Globus pallidus (tissue), 1 donor: Measurements from ENCODE around the gene GLS.

Experiments
- DNase-seq: peaks from one replicate; pipeline ENCODE4 v3.0.0-alpha.2; 2015; ENCODE audit warnings: low spot score

Gene GLS

DNA sequence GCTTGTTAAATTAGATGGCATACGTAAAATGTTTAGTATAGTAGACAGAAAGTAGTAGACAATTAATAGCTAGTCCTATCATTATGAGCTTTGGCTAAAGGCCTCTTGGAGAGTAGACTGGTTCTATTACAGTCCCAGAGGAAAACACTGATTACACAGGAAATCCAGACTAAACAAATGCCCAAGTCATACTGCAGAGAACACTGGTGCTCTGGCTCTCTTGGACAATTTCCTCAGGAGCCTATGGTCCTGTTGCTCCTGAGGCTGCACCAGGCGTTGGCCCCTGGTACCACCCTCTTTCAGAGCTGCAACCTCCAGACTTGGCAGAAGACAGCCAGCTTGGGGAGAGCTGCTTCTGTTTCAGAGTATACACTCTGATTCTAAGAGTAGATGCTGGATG is 91.6 kb downstream of the GLS start:
- no peak for DNase-seq

DNA sequence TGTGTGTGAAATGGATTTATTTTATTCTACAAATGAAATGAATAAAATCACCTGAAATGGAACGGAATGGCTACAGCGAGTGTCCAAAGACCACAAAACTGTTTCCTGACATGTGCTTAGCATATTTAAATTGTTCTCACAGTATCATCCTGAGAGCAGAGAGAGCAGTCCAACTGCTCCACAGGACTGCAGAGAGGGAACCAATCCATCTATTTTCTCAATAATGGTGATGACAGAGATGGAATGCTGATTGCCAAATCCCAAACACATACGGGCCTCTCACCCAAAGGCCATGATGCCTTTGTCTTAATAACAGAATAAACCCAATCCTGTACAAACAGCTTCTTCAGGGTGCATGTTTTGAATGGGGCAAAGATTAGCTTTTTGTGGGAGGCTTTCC is 92.2 kb downstream of the GLS start:
- DNase-seq: no peak

DNA sequence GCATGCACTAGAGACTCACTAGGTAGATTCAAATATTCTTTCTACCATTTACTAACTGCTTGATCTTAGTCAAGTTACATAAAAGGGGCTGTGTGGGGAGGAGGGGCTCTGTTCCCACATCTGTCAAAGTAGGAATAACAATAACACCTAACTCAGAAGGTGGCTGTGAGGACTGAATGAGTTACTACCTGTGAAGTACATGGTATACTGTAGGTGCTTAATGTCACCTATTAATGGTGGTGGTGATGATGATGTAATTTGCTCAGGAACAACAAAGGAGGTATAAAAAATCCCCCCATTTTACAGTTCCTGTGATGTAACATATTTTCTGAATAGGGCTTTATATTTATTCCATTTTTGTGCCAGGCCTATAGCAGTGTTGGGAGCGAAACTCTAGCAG is 92.6 kb downstream of the GLS start:
- no peak for DNase-seq

DNA sequence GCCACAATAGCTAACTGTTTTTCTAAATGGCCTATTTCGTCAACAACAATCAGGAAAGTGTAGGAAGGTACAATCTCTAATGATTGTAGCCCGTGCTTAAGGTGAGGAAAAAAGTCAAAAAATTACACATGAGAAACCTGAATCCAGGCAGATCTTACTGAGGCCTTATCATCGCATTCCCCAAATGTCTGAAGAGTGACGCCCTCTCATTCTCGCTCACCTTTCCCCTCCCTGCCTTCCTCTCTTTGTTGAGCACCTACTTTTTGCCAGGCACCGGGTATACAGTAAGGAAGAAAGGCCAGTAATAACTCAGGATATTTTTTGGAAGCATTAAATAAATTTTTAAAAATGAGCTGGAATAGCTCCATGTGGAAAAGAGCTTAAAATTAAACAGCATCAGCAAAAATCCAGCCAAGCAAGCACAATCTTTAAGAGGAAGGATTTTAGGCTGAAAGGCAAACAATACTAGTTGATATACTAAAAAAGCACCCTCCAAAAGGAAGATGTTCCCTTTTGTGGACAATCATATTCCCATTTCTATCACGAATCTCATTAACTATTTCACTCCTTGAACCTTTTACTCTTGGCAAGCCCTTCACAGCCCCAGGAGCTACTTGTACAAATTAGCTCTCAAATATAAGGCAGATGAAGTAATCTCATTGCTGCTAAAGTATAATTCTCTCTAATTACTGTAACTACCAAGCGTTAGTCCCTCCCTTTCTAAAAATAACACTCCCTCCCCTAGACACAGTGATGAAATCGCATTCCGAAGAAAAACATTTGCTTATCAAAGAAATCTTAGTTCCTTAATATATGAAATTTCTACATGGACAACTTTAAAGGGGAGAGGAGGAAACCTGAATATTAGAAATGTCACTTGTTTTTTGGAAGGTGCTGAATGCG is 93.4 kb downstream of the GLS start:
- DNase-seq: no peak

DNA sequence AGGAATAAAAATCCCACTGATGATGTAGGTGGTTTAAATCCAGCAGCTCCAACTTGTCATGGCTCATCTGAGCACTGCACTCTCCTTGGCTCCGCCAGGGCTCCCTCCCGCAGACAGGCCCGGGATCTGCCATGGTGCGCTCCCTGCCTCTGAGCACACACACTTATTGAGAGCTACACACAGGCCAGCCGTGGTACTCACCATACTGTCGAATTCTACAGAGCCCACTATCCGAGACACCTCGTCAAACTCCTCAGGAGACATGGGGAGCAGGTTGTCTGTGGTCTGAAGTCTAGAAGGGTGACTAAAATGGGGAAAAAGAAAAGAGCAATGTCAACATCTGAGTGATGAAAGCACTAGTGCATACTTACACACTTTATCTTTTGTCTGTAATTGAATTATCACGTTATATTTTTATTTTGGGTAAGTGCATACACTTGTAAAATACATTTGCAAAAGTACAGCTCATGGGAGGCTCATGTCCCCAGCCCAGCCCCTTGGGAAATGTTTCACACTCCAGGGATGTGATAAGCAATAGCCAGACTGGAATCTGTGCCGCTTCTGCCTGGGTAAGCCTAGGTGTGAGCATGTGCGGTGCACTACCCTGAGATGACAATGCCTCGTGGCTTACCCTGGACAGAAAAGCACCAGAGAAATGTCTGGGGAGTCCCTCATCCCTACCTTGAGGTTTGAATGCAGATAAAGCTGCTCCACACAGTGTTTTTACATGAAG is 94.2 kb downstream of the GLS start:
- DNase-seq: no peak

DNA sequence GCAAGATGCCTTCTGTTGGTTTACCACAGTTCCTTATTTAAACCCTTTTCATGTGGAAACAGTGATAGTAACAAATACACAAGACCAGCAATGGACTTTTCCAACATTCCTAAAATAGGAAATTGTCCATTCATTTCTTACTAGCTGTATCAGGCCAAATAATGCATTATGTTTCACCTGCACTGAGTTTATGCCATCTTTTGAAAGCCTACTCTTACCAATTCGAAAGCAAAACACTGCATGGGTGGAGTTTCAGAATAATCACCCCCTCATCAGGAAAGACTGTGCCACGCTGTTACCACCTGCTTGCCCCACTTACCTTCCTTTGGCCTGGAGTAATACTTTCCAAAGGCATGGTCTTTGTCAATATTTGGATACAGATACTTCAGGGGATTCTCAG is 95.9 kb downstream of the GLS start:
- DNase-seq: no peak

DNA sequence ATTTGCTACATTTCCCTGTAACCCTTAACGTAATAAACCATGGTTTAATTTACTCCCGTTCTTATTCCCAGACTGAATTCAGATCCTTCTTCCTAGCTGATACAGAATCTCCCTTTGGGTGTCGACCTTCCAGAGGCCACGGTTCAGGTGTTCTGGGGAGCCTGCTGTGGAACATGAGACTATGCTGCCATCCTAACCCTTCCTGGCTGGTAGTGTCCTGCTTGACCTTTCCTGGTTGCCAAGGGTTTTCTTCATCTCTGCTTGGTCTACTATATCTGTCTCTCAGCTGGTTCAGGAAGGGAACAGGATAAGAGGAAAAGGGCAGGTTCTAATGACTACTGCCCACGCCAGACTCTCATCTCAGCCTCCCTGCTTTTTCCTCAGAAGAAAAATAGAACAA is 96.9 kb downstream of the GLS start:
- DNase-seq: no peak

DNA sequence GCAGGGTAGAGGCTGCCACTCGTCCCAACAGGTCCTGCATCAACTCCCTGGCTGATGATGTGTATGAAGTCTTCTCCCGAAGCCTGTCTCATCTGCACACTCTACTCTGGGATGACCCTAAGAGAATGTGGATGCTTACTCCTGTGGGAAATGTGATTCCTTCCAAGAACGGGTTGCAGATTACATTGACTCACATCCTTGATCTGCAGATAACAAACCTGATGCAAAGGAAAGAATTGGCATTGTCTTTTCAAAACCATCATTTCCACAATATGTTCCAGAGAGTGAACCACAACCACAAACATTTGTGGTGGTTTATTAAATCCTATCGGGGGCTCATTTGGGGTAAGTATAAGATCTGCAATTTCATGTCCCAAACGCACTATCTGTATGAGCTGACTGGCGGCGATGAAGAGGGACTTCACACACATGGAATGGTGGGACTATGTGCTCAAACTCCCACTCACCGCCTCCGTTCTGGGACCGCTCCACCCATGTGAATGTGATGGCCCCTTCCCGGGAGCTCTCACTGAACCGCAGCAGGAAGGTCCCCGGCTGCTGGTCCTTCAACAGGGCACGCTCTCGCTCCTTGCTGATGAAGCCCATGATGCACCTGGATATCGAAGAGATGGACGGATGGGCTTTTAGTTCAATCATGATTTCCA is 97.9 kb downstream of the GLS start:
- no peak for DNase-seq

DNA sequence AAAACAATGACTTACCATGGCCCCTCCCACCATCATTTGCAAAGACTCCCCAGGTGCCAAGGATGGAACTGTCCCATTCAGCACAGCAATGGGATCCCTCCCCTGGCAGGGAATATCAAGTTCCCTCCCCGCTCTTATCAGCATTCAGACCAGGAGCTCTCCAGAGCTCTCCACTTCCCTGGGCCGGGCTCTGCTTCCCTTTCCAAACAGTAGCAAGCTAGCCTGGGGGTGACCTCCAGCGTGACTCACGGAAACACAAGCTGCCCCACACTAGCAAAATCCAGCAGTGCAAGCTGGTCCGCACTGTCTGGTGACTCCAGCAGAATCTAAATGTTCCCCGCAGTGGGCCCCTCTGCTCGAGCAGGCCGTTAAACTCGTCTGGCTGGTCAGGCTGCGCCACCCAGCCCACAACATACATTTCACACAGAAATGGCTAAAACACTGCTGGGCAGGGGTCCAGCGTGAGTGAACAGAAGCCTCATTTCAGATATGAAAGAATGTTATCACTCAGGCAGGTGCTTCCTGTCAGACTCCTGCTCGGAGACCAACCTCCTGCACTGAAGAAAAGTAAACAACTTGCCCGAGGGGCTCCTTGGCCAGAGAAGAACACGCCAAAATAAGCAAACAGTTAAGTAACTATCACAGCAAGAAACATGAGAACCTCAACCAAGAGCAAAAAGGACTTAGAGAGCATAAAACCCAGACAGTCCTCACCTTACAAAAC is 99.4 kb downstream of the GLS start:
- no peak for DNase-seq

DNA sequence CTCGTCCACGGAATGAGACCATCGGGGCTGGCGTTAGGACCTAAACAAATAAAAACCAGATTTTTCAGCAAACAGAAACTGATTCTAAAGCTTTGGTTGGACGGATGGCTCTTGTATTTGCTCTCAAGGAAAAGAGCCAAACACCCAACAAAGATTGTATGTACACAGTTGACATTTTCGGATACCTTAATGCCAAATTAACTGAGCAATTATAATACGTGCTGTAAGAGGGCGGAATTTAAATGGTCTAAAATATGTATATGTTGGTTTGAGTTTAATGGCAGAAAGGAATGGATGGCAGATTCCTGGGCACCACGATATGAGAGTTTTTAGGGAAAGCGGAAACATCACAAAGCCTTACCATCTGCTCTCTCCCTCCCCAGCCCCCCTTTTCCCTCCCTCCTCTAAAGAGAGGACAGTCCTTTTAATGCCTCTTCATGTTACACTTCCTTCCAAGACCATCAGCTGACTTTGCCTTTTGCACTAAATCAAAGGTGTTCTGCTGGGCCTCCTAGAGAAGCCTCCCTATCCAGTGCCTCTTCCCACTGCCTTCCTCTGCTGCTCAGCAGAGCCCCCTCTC is 100.1 kb downstream of the GLS start:
- DNase-seq: no peak

DNA sequence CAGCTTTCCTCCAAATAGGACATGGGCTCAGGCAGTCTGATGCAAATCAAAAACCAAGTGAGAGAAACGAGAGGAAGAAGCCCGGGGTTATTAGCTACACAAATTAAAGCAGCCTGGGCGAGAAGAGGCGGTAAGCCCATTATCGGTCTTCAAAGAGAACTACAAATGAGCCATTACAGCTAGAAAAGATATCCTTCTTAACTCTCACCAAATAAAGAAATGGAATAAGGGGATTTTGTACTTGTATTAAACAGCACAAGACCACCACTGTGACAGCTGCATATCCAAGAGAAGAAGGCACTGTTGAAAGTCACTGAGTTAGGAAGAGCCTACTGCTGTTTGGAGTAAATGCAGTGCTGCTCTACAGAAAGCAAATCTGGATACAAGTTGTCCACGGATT is 100.7 kb downstream of the GLS start:
- no peak for DNase-seq

DNA sequence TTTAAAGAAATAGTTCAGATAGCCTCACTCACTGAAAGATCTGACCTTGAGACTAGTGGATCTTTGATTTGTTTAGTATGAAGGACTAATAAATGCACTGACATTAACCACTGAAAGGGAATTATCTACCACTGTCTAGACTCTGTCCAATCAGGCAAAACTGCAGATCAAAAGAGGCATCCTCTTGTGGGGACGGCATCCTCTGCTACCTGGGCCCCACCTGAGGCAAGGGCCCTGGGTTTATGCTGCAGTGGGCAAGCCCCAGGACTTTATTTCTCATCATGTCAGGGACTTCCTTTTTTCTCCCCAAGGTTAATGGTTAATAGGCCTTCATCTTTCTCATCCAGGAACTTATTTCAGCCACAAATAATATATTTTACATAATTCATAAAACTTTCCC is 101.1 kb downstream of the GLS start:
- no peak for DNase-seq

DNA sequence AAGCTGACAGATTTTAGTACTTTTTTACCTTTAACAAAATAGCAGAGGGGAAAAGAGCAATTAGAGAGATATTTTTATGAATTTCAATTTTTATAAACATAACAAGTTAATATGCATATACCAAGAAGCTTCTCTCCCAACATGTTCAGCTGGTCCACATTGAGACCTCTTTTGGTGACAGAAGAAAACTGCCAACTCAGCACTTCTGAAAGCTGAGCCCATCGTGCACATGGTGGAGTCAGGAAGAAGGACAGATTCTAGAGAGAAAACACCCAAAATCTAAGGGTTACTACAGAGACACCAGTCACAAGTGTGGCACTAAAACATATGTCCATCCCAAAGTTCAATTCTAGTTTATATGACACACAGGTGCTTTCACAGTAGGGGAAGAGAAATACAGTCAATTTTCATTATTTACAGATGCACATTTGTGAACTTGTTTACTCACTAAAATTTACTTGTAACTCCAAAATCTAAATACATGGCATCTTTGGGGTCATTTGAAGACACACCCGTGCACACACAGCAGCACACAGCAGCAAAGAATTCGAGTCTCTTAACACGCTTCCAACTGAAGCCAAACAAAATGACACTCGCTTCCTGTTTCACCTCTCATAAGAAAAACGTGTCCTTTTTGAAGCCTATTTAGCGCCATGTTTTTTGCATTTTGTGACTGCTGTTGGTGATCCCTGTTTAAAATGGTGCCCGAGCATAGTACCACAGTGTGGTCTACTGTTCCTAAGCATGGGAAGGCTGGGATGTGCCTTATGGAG is 101.8 kb downstream of the GLS start:
- no peak for DNase-seq

DNA sequence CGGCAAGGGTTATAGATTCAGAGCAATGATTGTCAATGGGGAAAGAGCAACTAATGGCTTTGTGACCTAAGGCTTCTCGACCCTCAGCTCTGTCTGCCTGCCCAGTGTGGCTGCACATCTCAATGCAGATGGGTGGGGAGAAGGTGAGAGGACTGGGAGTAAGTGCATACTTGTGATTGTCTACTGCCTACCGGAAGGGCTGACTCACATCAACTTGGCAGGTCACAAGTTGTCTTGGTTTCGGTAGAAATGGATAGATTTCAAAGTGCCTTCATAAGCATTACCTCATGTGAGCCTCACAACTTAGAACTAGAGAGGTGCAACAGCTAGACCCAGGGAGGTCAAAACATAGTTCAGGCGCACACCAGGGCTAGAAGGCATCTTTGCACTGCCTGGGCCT is 104.0 kb downstream of the GLS start:
- no peak for DNase-seq

DNA sequence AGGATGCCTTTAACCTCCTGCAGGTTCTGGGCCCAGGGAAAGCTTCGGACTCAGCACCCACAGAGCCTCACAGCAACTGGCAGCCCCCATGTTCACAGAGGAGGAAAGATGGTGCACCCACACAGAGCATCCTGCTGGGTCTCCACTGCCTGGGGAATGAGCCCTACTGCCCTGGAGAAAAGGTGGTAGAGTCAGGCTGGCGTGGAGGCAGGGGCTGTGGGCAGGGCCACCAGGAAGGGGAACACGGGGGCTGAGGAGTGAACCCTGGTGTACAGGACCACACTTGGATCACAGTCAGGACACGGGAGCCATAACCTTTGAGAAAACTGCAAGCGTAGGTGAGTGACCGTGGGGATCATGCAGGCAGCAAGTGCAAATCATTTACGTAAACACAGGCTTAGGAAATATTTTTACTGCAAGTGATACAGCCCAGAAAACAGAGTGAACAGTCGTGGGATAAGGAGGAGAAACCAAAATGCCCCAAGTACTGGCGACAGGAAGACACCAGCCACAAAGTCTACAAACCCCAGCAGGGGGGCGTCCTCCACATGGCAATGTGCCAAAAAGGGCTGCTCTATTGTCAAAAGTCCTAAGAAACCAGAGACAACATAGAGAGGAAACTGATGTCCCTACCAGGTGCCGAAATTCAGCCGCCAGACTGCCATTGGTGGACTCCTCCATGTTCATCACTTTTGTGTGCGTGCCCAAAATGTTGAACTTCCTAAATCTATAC is 105.8 kb downstream of the GLS start:
- no peak for DNase-seq

DNA sequence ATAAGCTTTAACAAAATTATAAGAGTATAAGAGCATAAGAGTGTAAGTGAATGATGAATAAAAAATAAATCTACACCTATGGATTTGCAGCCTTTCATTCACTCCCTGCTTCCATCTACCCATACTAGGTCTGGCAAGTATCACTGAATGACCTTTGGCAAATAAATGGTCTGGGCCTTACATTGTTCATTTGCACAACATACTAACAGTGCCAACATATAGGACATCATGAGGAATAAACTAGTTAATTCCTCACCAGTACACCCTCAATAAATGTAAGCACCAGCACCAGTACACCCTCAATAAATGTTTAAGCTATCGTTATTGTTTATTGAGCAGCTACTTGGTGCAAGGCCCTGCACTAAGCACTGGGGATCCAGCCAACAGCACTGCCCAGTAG is 106.5 kb downstream of the GLS start:
- DNase-seq: no peak

DNA sequence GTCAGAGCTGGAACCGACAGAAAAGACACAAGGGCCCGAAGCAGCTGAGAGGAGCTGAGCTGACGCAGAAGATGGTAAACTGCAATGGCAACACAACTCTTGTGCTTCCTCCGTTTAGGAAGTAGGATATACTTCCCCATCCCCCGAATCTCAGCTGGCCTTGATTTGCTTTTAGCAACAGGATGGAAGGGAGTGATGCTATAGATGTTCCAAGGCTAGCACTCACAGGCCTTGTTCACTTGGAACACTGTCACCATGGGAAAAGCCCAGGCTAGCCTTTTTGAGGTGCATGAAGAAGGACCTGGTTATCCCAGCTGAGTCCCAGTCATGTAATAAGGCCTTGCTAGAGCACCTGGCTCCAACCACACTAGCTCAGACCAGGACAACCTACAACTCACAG is 107.3 kb downstream of the GLS start:
- no peak for DNase-seq

DNA sequence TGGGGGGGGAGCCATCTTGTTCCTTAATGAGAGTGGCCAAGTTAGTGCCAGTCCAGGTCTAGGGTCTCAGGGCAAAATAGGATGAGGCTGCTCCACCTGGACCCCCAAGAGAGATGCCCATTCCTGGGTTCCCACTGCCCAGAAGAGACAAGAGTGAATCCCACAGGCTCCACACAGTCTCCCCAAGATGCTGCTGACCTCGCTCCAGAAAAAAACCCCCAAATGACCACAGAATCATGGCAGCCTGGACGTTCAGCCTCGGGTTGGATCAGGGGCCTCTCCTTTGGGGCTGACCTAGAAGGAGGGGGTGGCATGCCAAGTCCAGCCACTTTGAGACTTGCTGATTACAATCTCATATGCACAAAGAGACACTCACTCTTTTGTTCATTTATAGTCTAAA is 108.3 kb downstream of the GLS start:
- no peak for DNase-seq

DNA sequence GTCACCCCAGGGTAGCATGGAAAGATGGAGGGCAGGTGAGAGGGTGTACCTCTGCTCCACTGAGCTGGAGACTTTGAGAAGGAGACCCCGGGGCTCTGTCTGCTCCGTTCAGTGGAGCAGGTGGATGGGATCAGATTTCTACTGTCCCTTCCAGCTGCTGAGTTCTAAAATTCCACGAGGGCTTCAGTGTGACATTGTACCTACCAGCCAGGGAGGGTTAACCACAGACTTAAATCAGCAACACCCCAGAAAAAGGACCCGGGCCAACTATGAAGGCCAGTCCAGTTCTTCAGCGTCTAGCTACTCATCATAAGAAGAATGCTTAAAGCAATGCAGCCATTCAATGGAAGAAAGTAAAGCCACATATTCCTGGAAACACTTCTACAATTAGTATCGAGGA is 109.5 kb downstream of the GLS start:
- DNase-seq: no peak

DNA sequence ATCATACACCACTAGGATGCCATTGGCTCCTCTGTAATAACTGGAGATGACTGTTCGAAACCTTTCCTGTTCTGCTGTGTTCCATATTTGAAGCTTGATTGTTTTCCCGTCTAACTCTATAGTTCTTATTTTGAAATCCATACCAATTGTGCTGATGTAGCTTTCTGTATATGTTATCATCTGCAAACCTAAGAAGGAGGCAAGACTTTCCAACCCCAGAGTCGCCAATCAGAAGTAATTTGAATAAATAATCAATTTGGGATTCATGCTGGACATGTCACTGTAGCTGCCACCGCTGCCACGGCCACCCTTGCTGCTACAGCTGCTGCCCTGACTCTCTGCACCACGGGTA is 112.6 kb downstream of the GLS start:
- no peak for DNase-seq

DNA sequence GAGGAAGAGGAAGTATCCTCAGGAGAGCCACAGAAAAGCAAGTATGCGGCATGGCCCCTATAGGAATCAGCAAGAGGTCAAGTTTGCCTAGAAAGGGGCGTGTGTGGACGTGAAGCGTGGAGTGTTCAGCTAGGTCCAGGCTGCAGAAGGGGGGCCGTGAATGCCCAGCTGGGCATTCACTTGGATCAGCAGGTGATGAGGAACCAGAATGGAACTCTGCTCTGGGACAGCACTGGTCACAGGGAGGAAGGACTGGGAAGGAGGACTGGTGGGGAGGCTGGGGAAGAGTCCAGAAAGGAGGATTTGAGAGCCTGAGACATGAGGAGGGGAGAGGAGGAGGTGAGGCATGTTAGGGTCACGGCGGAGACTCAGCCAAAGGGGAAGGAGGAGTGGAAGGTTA is 113.5 kb downstream of the GLS start:
- no peak for DNase-seq
